H9 (cell line): ENCODE results near the gene SEC16B. TPM values are rescaled to one million over a fixed set of nuclear protein-coding genes. Genes with fewer than 3 reads are reported as not detected.

Experiments
- DNase-seq: peaks from one replicate; pipeline ENCODE4 v3.0.0-alpha.2; 2017
- H2AFZ ChIP-seq: one replicate; pipeline ENCODE4 v1.6.1; 2013; ENCODE audit warnings: mild to moderate bottlenecking, low read length, control low read depth, moderate library complexity
- H2AK5ac ChIP-seq: 2 replicates; pipeline ENCODE4 v1.6.1; 2013; ENCODE audit warnings: low read length, control low read depth, mixed read lengths; ENCODE audit not compliant: insufficient read length
- H2BK120ac ChIP-seq: one replicate; pipeline ENCODE4 v1.6.1; 2013; ENCODE audit warnings: low read depth, mild to moderate bottlenecking, low read length, control low read depth, inconsistent platforms; ENCODE audit not compliant: poor library complexity, severe bottlenecking
- H2BK12ac ChIP-seq: 2 replicates; pipeline ENCODE4 v1.6.1; 2013; ENCODE audit warnings: low read length, control low read depth, mixed read lengths, low read depth; ENCODE audit not compliant: insufficient read length
- H2BK15ac ChIP-seq: 2 replicates; pipeline ENCODE4 v1.6.1; 2013; ENCODE audit warnings: low read depth, low read length, control low read depth
- H2BK20ac ChIP-seq: one replicate; pipeline ENCODE4 v1.6.1; 2013; ENCODE audit warnings: low read depth, mild to moderate bottlenecking, low read length, control low read depth, inconsistent platforms; ENCODE audit not compliant: poor library complexity, severe bottlenecking
- H2BK5ac ChIP-seq: 2 replicates; pipeline ENCODE4 v1.6.1; 2013; ENCODE audit warnings: low read length, control low read depth, mixed read lengths; ENCODE audit not compliant: insufficient read length
- H3K14ac ChIP-seq: 2 replicates; pipeline ENCODE4 v1.6.1; 2013; ENCODE audit warnings: low read length, control low read depth; ENCODE audit not compliant: insufficient read depth
- H3K18ac ChIP-seq: 2 replicates; pipeline ENCODE4 v1.6.1; 2013; ENCODE audit warnings: low read depth, mild to moderate bottlenecking, mixed read lengths, low read length, control low read depth; ENCODE audit not compliant: insufficient read length
- H3K23ac ChIP-seq: 2 replicates; pipeline ENCODE4 v1.6.1; 2013; ENCODE audit warnings: low read length, control low read depth, mixed read lengths, low read depth; ENCODE audit not compliant: insufficient read length
- H3K23me2 ChIP-seq: 2 replicates; pipeline ENCODE4 v1.6.1; 2013; ENCODE audit warnings: low read depth, mild to moderate bottlenecking, mixed read lengths, low read length, control low read depth; ENCODE audit not compliant: insufficient read length, poor library complexity, severe bottlenecking
- H3K27ac ChIP-seq: 2 replicates; pipeline ENCODE4 v1.5.1; 2013; ENCODE audit warnings: low read length, control low read depth, mixed read lengths, low read depth; ENCODE audit not compliant: insufficient read length
- H3K27me3 ChIP-seq: 2 replicates; pipeline ENCODE4 v1.6.1; 2013; ENCODE audit warnings: low read length, control low read depth, inconsistent platforms; ENCODE audit not compliant: insufficient read depth
- H3K4ac ChIP-seq: 2 replicates; pipeline ENCODE4 v1.6.1; 2013; ENCODE audit warnings: low read depth, mild to moderate bottlenecking, control low read depth, inconsistent platforms, low read length, moderate library complexity
- H3K4me1 ChIP-seq: 2 replicates; pipeline ENCODE4 v1.6.1; 2013; ENCODE audit warnings: low read length, control low read depth, inconsistent platforms; ENCODE audit not compliant: insufficient read depth
- H3K4me2 ChIP-seq: 2 replicates; pipeline ENCODE4 v1.6.1; 2013; ENCODE audit warnings: low read length, control low read depth, mixed read lengths; ENCODE audit not compliant: insufficient read length, insufficient read depth
- H3K56ac ChIP-seq: 2 replicates; pipeline ENCODE4 v1.6.1; 2013; ENCODE audit warnings: low read depth, mild to moderate bottlenecking, mixed read lengths, low read length, control low read depth; ENCODE audit not compliant: insufficient read length
- H3K79me1 ChIP-seq: 2 replicates; pipeline ENCODE4 v1.6.1; 2013; ENCODE audit warnings: low read depth, mild to moderate bottlenecking, moderate library complexity, low read length, control low read depth, inconsistent platforms; ENCODE audit not compliant: insufficient read depth, poor library complexity, severe bottlenecking
- H3K79me2 ChIP-seq: 2 replicates; pipeline ENCODE4 v1.6.1; 2013; ENCODE audit warnings: low read length, control low read depth, inconsistent platforms; ENCODE audit not compliant: insufficient read depth
- H3K9ac ChIP-seq: 2 replicates; pipeline ENCODE4 v1.6.1; 2013; ENCODE audit warnings: low read length, control low read depth, mixed read lengths; ENCODE audit not compliant: insufficient read length; ENCODE audit errors: extremely low read depth
- H3K9me3 ChIP-seq: one replicate; pipeline ENCODE4 v1.6.1; 2013; ENCODE audit warnings: low read depth, low read length, inconsistent platforms; ENCODE audit not compliant: control insufficient read depth
- H3T11ph ChIP-seq: one replicate; pipeline ENCODE4 v1.6.1; 2013; ENCODE audit warnings: mild to moderate bottlenecking, low read length, control low read depth, inconsistent platforms
- H4K20me1 ChIP-seq: one replicate; pipeline ENCODE4 v1.6.1; 2013; ENCODE audit not compliant: control insufficient read depth, insufficient read length, insufficient read depth
- H4K5ac ChIP-seq: 2 replicates; pipeline ENCODE4 v1.6.1; 2013; ENCODE audit warnings: low read depth, mild to moderate bottlenecking, mixed read lengths, low read length, control low read depth; ENCODE audit not compliant: insufficient read length
- H4K8ac ChIP-seq: replicated peaks from 2 replicates; pipeline ENCODE4 v1.6.1; 2013; ENCODE audit warnings: low read length, control low read depth, mixed read lengths, low read depth; ENCODE audit not compliant: insufficient read length
- H4K91ac ChIP-seq: 2 replicates; pipeline ENCODE4 v1.6.1; 2013; ENCODE audit warnings: low read depth, mild to moderate bottlenecking, moderate library complexity, mixed read lengths, low read length, control low read depth; ENCODE audit not compliant: insufficient read length
- H3K27ac Mint-ChIP-seq, 3 experiments: 2 replicates in 2 of 3; 3 replicates in 1 of 3; pipeline ENCODE4 v1.8.0; 2020 to 2021; ENCODE audit warnings: mixed read lengths in 3 of 3, mild to moderate bottlenecking in 1 of 3, moderate library complexity in 1 of 3
- H3K27me3 Mint-ChIP-seq: 2 replicates; pipeline ENCODE4 v1.8.0; 2021; ENCODE audit warnings: low read depth, mild to moderate bottlenecking, moderate library complexity, mixed read lengths
- H3K36me3 Mint-ChIP-seq, 3 experiments: 2 replicates in 2 of 3; 3 replicates in 1 of 3; pipeline ENCODE4 v1.8.0; 2020 to 2021; ENCODE audit warnings: low read depth in 3 of 3, mixed read lengths in 3 of 3; ENCODE audit not compliant: insufficient read depth in 1 of 3
- H3K4me1 Mint-ChIP-seq, 2 experiments: 2 replicates each; pipeline ENCODE4 v1.8.0; 2020; ENCODE audit warnings: mixed read lengths in 2 of 2
- H3K4me3 Mint-ChIP-seq, 2 experiments: 2 replicates in 1 of 2; 3 replicates in 1 of 2; pipeline ENCODE4 v1.8.0; 2020 to 2021; ENCODE audit warnings: mild to moderate bottlenecking in 2 of 2, mixed read lengths in 2 of 2, moderate library complexity in 1 of 2
- H3K9me3 Mint-ChIP-seq, 2 experiments: 2 replicates in 1 of 2; 3 replicates in 1 of 2; pipeline ENCODE4 v1.8.0; 2020; ENCODE audit warnings: mild to moderate bottlenecking in 2 of 2, mixed read lengths in 2 of 2, moderate library complexity in 1 of 2
- CTCF ChIP-seq: fragments of 200-600 bp; sonication (generic); conservative IDR thresholded peaks from 3 replicates; pipeline ENCODE4 v1.8.0; 2021; ENCODE audit warnings: antibody characterized with exemption, mild to moderate bottlenecking
- WGBS: extraction: QIAGEN DNeasy Blood & Tissue Kit; methylation state at CpG from one replicate; pipeline ENCODE4 v1.1.7; 2013; ENCODE audit warnings: missing lambda C conversion rate, low lambda C conversion rate, mixed read lengths; ENCODE audit not compliant: insufficient read length; ENCODE audit errors: extremely low coverage; 5-methylcytosine and 5-hydroxymethylcytosine counted together
- total RNA-seq: library from RNA; stranded (reverse); gene quantifications from 2 replicates; pipeline ENCODE4 v1.2.1, GENCODE V29; 2021

Gene SEC16B
- total RNA-seq, 1 experiment from 2014 or later = 0.83 TPM

DNA sequence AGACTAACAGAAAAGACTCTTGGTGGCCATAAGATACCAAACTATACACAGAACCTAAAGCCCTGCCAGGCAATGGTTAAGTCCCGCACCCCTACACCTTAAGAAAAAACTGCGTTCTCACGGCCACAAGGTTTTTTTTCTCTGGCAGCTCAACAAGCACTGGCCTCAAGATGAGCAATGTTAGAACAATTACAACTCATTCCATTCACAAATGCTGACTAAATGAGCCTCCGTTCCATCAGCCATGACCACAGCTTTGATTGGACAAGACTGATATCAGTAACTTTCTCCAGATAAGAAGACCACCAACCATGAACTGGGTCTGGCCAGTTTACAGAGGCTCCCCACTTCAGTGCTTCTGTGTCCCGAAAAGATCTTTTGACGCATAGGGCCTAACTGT is 31.9 kb downstream of the SEC16B start:
- Histone ChIP-seq H3K56ac (no peak overlapping the region), H2AFZ (no peak overlapping the region), H3K18ac (no peak overlapping the region), H2BK12ac (no peak overlapping the region), H2AK5ac (no peak overlapping the region), H3K9me3 (no peaks in the 10 kb centered on the region), H3K23me2 (no peaks in the 10 kb centered on the region), H3K4me2 (no peak overlapping the region), H3K79me2 (no peaks in the 10 kb centered on the region), H3K9ac (no peak overlapping the region), H2BK20ac (no peak overlapping the region), H4K5ac (no peak overlapping the region), H2BK5ac (no peak overlapping the region), H4K8ac (no peak overlapping the region), H3K4me1 (no peaks in the 10 kb centered on the region), H3K79me1 (no peaks in the 10 kb centered on the region), H3K27me3 (no peaks in the 10 kb centered on the region), H3T11ph (no peak overlapping the region), H4K91ac (no peak overlapping the region), H3K14ac (no peak overlapping the region), H3K4ac (no peak overlapping the region), H3K23ac (no peak overlapping the region), H2BK120ac (no peak overlapping the region), H3K27ac (no peak overlapping the region), H2BK15ac (no peak overlapping the region), H4K20me1 (no peaks in the 10 kb centered on the region)
- no peaks in the 10 kb centered on the region for H3K27me3 Mint-ChIP-seq
- H3K27ac Mint-ChIP-seq = no peak overlapping the region
- no peaks in the 10 kb centered on the region for H3K36me3 Mint-ChIP-seq
- no CpG with 5 or more reads among the region's 6 CpGs for WGBS
- H3K9me3 Mint-ChIP-seq = no peaks in the 10 kb centered on the region
- TF ChIP-seq CTCF = no peak
- no peak overlapping the region for H3K4me3 Mint-ChIP-seq
- H3K4me1 Mint-ChIP-seq = peaks cover 5 to 11% of the 10 kb centered on the region in 2 experiments; a peak in 3 of 4 replicates
- DNase-seq = no peak
